HCT116 (cell line): ENCODE measurements around the gene TET3. TPM values are rescaled to one million over a fixed set of nuclear protein-coding genes. Genes with fewer than 3 reads are reported as not detected.
A peak's percentile ranks its signal among the peaks of the same experiment; 100 is the strongest.
"Not testable (repeated sequence)": the region's sequence is repeated elsewhere in the genome, so short reads cannot be mapped to it uniquely, and the experiment has no call there.

ENCODE experiments used
- ATAC-seq: fragments of 200-7000 bp; cut with Tn5 transposase; 2 replicates; pipeline ENCODE4 v1.9.1; 2020; ENCODE audit warnings: mild to moderate bottlenecking, moderate library complexity
- BruUV-seq: library from RNA; stranded (reverse); fragments of 400-500 nt; replicated peaks from 2 replicates; lab custom pipeline; 2021; lab: Mats Ljungman, UMichigan
- CTCF ChIA-PET: fragments of 300-600 bp; sonication (Branson Sonifier 250); formaldehyde crosslinking; loops from one replicate; lab custom pipeline; 2021; ENCODE audit warnings: antibody characterized with exemption; lab: Charles Lee
- POLR2A ChIA-PET: fragments of 300-600, 350-600 bp; sonication (Branson Sonifier 250); formaldehyde crosslinking; loops from one replicate; lab custom pipeline; 2021; ENCODE audit warnings: antibody characterized with exemption; lab: Charles Lee
- RAD21 ChIA-PET, 2 experiments: fragments of 300-600 bp; sonication (Branson Sonifier 250); formaldehyde crosslinking; loops; one replicate each; lab custom pipeline; 2023; ENCODE audit warnings: low total read pairs in 2 of 2; ENCODE audit not compliant: uncharacterized antibody in 2 of 2, unreplicated experiment in 2 of 2, low non-redundant PET in 1 of 2; lab: Charles Lee
- DNase-seq: peaks from one replicate; pipeline ENCODE4 v3.0.0-alpha.2; 2010; ENCODE audit warnings: low read depth, low spot score
- H2AFZ ChIP-seq: fragments of 200-600 bp; shearing (Covaris generic), sonication (generic); 2 replicates; pipeline ENCODE4 v1.6.1; 2017; ENCODE audit warnings: low read depth, mixed run types, mixed read lengths, antibody characterized with exemption, low read length; ENCODE audit not compliant: poor library complexity, severe bottlenecking
- H3K27ac ChIP-seq: 2 replicates; pipeline ENCODE4 v1.5.1; 2012; ENCODE audit warnings: low read depth, low read length
- H3K27me3 ChIP-seq: fragments of 200-600 bp; sonication (generic); 2 replicates; pipeline ENCODE4 v1.6.1; 2016; ENCODE audit warnings: mixed run types, low read length, mixed read lengths; ENCODE audit not compliant: insufficient read depth
- H3K36me3 ChIP-seq, 2 experiments: fragments of 200-500 bp in 1 of 2; fragments of 200-600 bp in 1 of 2; sonication (Bioruptor generic) in 1 of 2; sonication (generic) in 1 of 2; 2 replicates each; pipeline versions ENCODE4 v1.5.1 to v1.6.1; 2014 to 2016; ENCODE audit warnings: low read length in 2 of 2, inconsistent platforms in 1 of 2, mixed read lengths in 1 of 2, mixed run types in 1 of 2; ENCODE audit not compliant: insufficient read depth in 2 of 2, control insufficient read depth in 1 of 2
- H3K4me1 ChIP-seq, 2 experiments: fragments of 200-600 bp in 1 of 2; sonication (generic) in 1 of 2; 2 replicates each; pipeline versions ENCODE4 v1.5.1 to v1.6.1; 2012 to 2017; ENCODE audit warnings: low read length in 2 of 2, inconsistent platforms in 1 of 2, mild to moderate bottlenecking in 1 of 2, mixed read lengths in 1 of 2, mixed run types in 1 of 2, moderate library complexity in 1 of 2; ENCODE audit not compliant: insufficient read depth in 2 of 2, control insufficient read depth in 1 of 2
- H3K4me2 ChIP-seq: fragments of 200-600 bp; sonication (generic); 2 replicates; pipeline ENCODE4 v1.6.1; 2017; ENCODE audit warnings: mixed run types, low read length, mixed read lengths
- H3K4me3 ChIP-seq, 2 experiments: fragments of 200-600 bp in 1 of 2; sonication (generic) in 1 of 2; replicated peaks in 1 of 2; 2 replicates each; pipeline ENCODE4 v1.5.1; 2011 to 2016; ENCODE audit warnings: low read length in 2 of 2, control low read depth in 1 of 2, low read depth in 1 of 2, mild to moderate bottlenecking in 1 of 2, mixed read lengths in 1 of 2, mixed run types in 1 of 2
- H3K79me2 ChIP-seq: fragments of 200-600 bp; sonication (generic); 2 replicates; pipeline ENCODE4 v1.6.1; 2017; ENCODE audit warnings: mild to moderate bottlenecking, mixed run types, low read length, moderate library complexity, mixed read lengths; ENCODE audit not compliant: insufficient read depth
- H3K9ac ChIP-seq: fragments of 200-600 bp; sonication (generic); 2 replicates; pipeline ENCODE4 v1.6.1; 2016; ENCODE audit warnings: low read length, mixed read lengths
- H3K9me2 ChIP-seq: fragments of 200-600 bp; sonication (generic), shearing (Covaris generic); 2 replicates; pipeline ENCODE4 v1.6.1; 2017; ENCODE audit warnings: mixed run types, mild to moderate bottlenecking, moderate library complexity; ENCODE audit not compliant: insufficient read depth
- H3K9me3 ChIP-seq, 2 experiments: fragments of 200-500 bp in 1 of 2; fragments of 200-600 bp in 1 of 2; sonication (Bioruptor generic) in 1 of 2; sonication (generic) in 1 of 2; 2 replicates each; pipeline ENCODE4 v1.6.1; 2014 to 2017; ENCODE audit warnings: low read length in 2 of 2, mixed read lengths in 2 of 2, inconsistent platforms in 1 of 2, low read depth in 1 of 2, mild to moderate bottlenecking in 1 of 2, mixed run types in 1 of 2, moderate library complexity in 1 of 2; ENCODE audit not compliant: control insufficient read depth in 1 of 2, insufficient read depth in 1 of 2
- H4K20me1 ChIP-seq: fragments of 200-600 bp; sonication (generic), shearing (Covaris generic); 2 replicates; pipeline ENCODE4 v1.6.1; 2017; ENCODE audit warnings: mixed run types, mild to moderate bottlenecking, moderate library complexity; ENCODE audit not compliant: insufficient read depth
- MAX ChIP-seq: IDR thresholded peaks from 2 replicates; pipeline ENCODE4 v1.6.1; 2012
- SP1 ChIP-seq: IDR thresholded peaks from 2 replicates; pipeline ENCODE4 v1.6.1; 2012; ENCODE audit warnings: low read depth
- intact Hi-C: fragments of 100-400 bp; cut with micrococcal nuclease; formaldehyde crosslinking; loops from 2 replicates; pipeline ENCODE4 v1.10.0; 2022
- total RNA-seq: library from RNA; stranded (reverse); gene quantifications from one replicate; pipeline ENCODE4 v1.2.1, GENCODE V29; 2021; ENCODE audit not compliant: unreplicated experiment

TET3 gene
- total RNA-seq, 1 experiment from 2014 or later: 15.4 TPM

- RAD21 ChIA-PET: no interaction called here
- Histone ChIP-seq H3K4me3 (no peak overlapping the region), H2AFZ (no peak overlapping the region), H3K79me2 (peaks cover 99% of the 10 kb centered on the region), H3K9ac (no peak overlapping the region), H3K4me2 (no peak overlapping the region), H3K4me1 (no peaks in the 10 kb centered on the region; a peak in 1 of 4 replicates), H3K27ac (no peak overlapping the region), H3K9me3 (no peaks in the 10 kb centered on the region), H4K20me1 (peaks cover 12% of the 10 kb centered on the region; the same call in 1 of the 2 replicates), H3K36me3 (peaks cover 10 to 28% of the 10 kb centered on the region in 2 experiments; a peak in 3 of 4 replicates), H3K9me2 (no peaks in the 10 kb centered on the region), H3K27me3 (no peaks in the 10 kb centered on the region)
- CTCF ChIA-PET: no interaction called here
- intact Hi-C loops: no loop called here
- BruUV-seq: no TSS peak
- DNase-seq: no peak
- no peak for TF ChIP-seq SP1
- no peak for TF ChIP-seq MAX
- POLR2A ChIA-PET: no interaction called here
- peak; percentile 49 for ATAC-seq
Measured at GRCh38 chr2:73939419-73939818, 45.3 kb upstream of the TET3 start.

GRCh38 chr2:73940066-73940465 lies 44.6 kb upstream of the TET3 start:
- H3K27me3 ChIP-seq, RAD21 ChIA-PET, H3K4me3 ChIP-seq, H3K27ac ChIP-seq, ATAC-seq, H3K9me3 ChIP-seq, DNase-seq, H2AFZ ChIP-seq, intact Hi-C loops, H3K4me1 ChIP-seq, POLR2A ChIA-PET, H3K9ac ChIP-seq, CTCF ChIA-PET, H3K9me2 ChIP-seq, H3K4me2 ChIP-seq, BruUV-seq: not testable (repeated sequence)
- H3K36me3 ChIP-seq: peaks cover 10 to 30% of the 10 kb centered on the region in 2 experiments; a peak in 3 of 4 replicates
- H3K79me2 ChIP-seq: peaks cover 99% of the 10 kb centered on the region
- H4K20me1 ChIP-seq: peaks cover 12% of the 10 kb centered on the region; the same call in 1 of the 2 replicates
